SK-N-MC (cell line): Measurements from ENCODE around the gene ADK.

Experiments
- EZH2 ChIP-seq: fragments of 200-600 bp; sonication (generic); IDR thresholded peaks from one replicate; pipeline ENCODE4 v1.6.1; 2017; ENCODE audit warnings: antibody characterized with exemption
- POLR2AphosphoS5 ChIP-seq: IDR thresholded peaks from 2 replicates; pipeline ENCODE4 v1.6.1; 2012; ENCODE audit warnings: mild to moderate bottlenecking, low read depth, low read length, borderline replicate concordance

DNA sequence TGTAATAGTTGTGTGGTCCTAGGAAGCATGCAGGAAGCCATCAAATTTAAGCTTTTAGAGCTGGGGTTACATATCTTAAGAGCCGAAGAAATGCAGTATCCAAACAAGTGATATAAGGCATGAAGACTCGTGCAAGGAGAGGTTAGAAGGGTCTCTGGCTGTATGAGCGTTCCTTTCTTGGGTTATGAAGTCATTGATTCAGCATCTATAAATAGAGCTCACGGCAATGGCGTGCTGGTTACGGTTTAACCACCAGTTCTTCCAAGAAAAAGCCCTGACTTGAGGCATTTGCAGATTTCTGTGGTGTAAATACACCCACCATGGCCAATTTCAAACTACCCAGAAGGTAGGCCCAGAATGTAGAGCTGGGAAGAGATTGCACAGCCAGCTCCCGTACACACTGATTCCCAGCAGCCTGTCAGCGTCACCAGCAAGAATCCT is 603.4 kb downstream of the ADK start:
- no peak for TF ChIP-seq EZH2
- TF ChIP-seq POLR2AphosphoS5: no peak
